GM11168 (cell line): Measurements from ENCODE around the gene CALR.
"Not testable (repeated sequence)": the region's sequence is repeated elsewhere in the genome, so short reads cannot be mapped to it uniquely, and the experiment has no call there.

Experiments
- in situ Hi-C: fragments of 300-500 bp; cut with MboI; formaldehyde crosslinking; loops from one replicate; pipeline ENCODE4 v1.12.0; 2022; ENCODE audit warnings: low sequenced_read_pairs; ENCODE audit not compliant: unreplicated experiment

The CALR gene

GRCh38 chr19:12949363-12950283, 11.2 kb downstream of the CALR start:
- in situ Hi-C loops: no loop called here

GRCh38 chr19:12952050-12952449, 13.6 kb downstream of the CALR start:
- in situ Hi-C loops: not testable (repeated sequence)

DNA sequence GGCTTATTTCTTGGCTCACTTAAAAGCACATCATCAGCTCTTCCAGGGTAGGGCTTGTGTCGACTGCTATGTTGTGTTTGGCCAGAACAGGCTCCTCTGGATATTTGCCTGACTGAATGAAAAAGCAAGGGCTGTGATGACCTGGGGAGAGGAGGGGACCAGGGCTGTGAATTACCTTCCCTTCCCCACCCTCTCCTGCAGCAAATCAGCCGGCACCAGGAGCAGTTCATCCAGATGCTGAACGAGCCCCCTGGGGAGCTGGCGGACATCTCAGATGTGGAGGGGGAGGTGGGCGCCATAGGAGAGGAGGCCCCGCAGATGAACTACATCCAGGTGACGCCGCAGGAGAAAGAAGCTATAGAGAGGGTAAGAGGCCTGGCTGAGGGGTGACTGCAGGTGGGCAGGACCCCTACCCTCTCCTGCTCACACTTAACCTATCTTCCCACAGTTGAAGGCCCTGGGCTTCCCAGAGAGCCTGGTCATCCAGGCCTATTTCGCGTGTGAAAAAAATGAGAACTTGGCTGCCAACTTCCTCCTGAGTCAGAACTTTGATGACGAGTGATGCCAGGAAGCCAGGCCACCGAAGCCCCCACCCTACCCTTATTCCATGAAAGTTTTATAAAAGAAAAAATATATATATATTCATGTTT, 14.2 kb downstream of the CALR start:
- in situ Hi-C loops: no loop called here

GRCh38 chr19:12953138-12953798, 14.9 kb downstream of the CALR start:
- in situ Hi-C loops: no loop called here

DNA sequence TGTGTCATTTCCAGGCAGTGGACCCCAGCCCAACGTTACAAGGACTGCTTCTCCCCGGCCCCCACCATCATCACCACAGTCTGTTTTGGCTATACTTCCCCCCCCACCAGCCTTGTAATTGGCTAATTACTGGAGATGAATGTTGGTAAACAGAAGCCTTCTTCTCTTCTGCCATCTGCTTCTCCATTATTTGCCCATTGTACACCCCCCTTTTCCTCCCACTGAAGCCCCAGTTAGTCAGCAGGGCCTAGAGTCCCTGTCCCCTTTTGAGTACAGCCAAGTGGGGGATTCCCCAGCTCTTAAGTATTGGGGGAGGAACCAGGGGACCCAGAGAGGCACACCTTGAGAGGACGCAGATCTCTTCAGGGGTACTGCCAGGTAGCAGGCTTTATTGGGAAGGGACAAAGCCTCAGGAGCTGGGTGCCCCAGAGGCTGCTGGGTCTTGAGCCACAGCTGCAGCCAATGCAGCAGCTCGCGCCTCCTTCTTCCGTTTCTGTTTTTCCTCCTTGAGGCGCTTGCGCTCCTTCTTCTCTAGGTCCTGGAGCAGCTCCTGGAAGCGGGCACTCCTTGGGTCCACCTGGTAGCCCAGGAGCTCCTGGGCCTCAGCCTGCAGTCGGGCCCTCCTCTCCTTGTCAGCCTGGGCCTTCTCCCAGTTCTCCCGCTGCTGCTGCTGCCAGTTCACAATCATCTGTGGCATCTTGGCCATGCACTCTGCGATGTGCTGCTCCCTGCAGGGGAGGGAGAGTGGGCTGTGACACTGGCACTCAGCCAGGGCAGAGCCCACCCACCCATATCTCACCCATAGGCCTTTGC, 15.6 kb downstream of the CALR start:
- in situ Hi-C loops: no loop called here

DNA sequence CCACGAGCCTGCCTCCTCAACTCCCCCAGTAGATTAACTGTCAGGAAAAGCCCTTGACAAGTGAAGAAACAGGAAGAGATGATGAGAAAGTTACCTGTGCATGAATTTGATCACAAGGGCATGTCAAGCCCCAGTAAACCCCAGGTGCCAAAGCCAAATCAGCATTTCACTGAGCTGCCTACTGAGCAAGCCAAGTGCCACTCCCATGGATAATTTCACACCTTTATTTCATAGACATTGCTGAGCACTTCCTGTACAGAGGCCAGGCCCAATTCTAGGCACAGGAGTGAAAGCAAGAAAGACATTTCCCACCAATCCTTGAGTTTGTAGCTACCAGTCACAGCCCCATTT, 16.2 kb downstream of the CALR start:
- in situ Hi-C loops: no loop called here

- in situ Hi-C loops: not testable (repeated sequence)
Observed at GRCh38 chr19:12955575-12955974, 17.2 kb downstream of the CALR start.

DNA sequence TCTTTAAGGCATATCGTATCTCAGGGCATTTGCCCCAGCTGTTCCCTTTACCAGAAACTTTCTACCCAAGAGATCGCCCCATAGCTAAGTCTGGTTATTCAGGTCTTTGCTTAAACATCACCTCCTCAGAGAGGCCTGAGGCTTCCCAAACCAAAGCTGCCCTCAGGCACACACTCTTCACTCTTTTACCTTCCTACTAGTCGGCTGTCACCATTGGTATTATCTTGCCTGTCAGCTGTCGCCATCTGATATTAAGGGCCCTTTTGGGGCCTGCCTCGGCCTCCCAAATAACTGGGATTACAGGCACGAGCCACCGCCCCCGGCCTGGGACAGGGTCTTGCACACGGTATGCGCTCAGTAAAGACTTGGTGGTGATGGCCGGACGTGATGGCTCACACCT, 17.6 kb downstream of the CALR start:
- in situ Hi-C loops: no loop called here

DNA sequence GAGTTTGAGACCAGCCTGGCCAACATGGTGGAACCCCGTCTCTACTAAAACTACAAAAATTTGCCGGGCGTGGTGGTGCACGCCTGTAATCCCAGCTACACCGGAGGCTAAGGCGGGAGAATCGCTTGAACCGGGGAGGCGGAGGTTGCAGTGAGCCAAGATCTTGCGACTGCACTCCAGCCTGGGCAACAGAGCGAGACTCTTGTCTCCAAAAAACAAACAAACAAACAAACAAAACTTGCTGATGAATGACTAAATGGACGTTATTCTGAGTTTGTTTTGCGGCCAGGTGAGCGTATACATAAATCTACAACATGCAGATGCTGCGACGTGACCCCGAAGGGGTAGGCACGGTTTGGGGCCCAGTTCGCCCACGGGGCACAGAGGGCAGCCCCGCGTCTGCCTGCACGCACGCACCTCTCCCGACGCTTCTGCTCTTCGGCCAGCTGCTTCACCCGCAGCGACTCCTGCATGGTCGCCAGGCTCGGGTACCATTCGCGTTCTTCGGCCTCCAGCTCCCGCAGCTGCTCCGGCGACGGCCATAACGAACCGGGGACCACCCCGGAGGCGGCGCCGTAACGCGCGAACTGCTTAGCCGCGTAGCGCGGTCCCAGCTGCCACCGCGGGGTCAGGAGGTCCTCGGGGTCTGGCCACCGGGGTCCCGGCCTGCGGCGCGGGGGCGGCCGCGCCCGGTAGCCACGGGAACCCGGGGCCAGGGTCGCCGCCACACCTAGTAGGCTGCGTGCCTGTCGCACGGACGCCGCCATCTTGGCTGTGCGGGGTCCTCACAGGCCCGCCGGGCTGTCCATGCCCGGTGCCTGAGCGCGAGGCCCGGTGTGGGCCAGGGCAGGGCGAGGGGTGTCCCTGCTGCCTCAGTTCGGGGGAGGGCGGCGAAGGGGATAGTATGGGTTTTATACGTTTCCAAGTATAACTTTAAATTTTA, 18.3 kb downstream of the CALR start, which contains the start of gene GADD45GIP1:
Gene GADD45GIP1 (minus strand): TSS at position 778 of the 943 bp plus-strand sequence. CDS start 11 bp downstream, at position 767.
- in situ Hi-C loops: no loop called here

DNA sequence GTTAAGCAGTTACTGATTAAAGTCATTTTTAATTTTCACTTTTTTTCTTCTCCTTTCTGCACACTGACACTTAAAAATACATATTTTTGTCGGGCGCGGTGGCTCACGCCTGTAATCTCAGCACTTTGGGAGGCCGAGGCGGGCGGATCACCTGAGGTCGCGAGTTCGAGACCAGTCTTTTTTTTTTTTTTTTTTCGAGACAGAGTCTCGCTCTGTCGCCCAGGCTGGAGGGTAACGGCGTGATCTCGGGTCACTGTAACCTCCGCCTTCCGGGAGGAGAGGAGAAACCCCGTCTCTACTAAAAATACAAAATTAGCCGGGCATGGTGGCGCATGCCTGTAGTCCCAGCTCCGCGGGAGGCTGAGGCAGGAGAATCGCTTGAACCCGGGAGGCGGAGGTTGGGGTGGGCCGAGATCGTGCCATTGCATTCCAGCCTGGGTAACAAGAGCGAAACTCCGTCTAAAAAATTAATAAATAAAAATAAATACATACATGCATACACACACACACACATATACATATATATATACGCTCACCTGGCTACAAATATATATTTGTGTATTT, 19.1 kb downstream of the CALR start:
- in situ Hi-C loops: not testable (repeated sequence)

DNA sequence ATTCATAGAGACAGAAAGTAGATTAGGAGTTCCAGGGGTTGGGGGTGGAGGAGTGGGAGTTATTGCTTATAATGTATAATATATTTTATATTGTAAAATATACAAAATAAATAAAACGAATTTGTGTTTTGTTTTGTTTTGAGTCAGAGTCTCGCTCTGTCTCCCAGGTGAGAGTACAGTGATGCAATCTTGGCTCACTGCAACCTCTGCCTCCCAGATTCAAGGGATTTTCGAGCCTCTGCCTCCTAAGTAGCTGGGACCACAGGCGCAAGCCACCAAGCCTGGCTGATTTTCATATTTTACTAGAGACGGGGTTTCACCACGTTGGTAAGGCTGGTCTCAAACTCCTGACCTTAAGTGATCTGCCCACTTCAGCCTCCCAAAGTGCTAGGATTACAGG, 21.1 kb downstream of the CALR start:
- in situ Hi-C loops: no loop called here

DNA sequence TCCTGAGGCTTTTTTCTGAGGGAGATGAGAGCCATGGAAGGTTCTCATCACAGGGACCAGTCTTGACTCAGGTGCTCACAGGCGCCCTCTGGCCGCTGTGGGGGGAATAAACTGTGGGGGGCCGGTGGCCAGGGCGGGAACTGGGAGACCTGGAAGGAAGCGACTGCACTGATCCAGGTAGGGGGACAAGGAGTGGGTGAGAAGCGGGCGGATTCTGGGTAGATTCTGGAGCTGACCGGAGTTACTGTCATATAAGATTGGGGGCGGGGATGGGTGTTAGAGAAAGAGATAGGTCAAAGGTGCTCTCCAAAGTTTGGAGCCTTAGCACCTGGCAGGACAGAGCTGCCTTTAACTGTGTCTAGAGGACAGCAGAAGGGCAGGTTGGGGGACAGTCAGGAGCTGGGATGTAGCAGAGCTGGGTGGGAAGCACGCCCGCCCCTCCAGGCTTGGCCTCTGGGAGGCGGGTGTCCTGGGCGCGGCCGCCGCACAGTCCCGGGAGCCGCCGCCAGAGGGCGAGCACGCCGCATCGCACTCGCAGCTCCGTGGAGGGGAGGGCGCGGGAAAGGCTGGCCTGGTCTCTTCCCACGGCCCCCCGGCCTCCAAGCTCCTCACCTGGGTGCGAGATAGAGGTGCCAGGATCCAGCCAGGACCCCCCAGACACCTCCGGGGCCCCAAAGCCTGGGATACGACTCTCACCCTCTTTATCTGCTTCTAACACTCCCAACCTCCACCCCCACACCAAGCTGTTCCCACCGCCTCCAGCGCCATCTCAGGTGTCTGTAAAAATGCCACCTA, 26.8 kb downstream of the CALR start:
- in situ Hi-C loops: no loop called here

- in situ Hi-C loops: no loop called here
Observed at GRCh38 chr19:12965812-12966135, 27.4 kb downstream of the CALR start.

DNA sequence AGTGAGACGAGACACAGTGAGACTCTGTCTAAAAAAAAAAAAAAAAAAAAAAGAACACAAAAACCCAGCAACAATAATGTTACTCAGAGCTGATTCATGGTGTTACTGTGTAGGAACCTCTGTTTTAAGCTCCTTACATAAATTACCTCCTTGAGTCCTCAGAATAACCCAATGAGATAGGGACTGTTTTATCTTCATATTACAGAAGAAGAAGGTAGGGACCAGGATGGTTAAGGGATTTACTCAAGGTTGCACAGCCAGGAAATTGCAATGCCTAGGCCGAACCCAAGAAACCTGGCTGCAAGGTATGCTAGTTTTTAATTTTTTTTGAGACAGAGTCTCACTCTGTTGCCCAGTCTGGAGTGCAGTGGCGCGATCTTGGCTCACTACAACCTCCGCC, 29.5 kb downstream of the CALR start:
- in situ Hi-C loops: no loop called here

- in situ Hi-C loops: no loop called here
Observed at GRCh38 chr19:12969292-12969988, 31.0 kb downstream of the CALR start, which contains the start of gene DAND5. Gene DAND5, plus strand, starts transcription at chr19:12969576. Its CDS starts 85 bp downstream, at chr19:12969661.

GRCh38 chr19:12970070-12970820, 31.8 kb downstream of the CALR start:
- in situ Hi-C loops: loop anchor here (5.0 to 10.0 kb wide), 2 partner anchors 55 to 122 kb away; no protein-coding TSS in a partner anchor

DNA sequence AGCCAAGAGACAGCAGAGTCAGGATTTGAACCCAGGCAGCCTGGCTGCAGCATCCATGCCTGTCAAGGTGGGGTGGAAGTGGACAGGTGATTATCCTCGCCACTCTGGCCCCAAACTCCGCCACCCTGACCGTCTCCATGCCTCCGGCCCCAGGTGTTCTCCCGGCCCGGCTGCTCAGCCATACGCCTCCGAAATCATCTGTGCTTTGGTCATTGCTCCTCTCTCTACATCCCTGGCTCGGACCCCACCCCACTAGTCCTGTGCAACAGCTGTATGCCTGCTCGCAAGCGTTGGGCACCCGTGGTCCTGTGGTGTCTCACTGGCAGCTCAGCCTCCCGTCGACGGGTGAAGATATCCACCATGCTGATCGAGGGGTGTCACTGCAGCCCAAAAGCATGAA, 34.8 kb downstream of the CALR start:
- in situ Hi-C loops: loop anchor here (5.0 to 10.0 kb wide), 2 partner anchors 52 to 119 kb away; no protein-coding TSS in a partner anchor
